NT2/D1 (cell line): Measurements from ENCODE around the gene INO80C.

Source experiments
- SUZ12 ChIP-seq: IDR thresholded peaks from 2 replicates; pipeline ENCODE4 v1.6.1; 2011; ENCODE audit not compliant: insufficient read length, insufficient read depth; ENCODE audit errors: extremely low read depth
- YY1 ChIP-seq: IDR thresholded peaks from 2 replicates; pipeline ENCODE4 v1.6.1; 2011; ENCODE audit not compliant: insufficient read length, insufficient read depth

DNA sequence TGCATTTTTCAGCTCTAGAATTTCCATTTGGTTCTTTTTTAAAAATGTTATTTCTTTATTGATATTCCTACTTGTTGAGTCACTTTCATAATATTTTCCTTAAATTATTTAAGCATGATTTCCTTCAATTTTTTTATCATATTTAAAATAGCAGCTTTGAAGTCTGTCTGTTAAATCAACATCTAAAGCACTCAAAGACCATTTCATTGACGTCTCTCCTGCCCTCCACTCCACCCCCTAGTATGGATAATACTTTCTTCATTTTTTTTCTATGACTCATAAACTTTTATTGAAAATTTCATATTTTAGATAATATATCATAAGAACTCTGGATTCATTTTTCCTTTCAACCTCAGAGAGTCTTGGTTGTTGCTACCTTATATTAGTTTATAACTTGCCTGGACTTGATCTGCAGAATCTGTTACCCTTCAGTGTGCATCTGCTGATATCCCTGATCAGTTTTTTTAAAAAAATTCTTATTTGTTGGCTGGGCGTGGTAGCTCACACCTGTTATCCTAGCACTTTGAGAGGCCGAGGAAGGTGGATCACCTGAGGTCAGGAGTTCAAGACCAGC lies 61.6 kb downstream of the INO80C start:
- TF ChIP-seq YY1 (no peak), SUZ12 (no peak)
